WTC11 (cell line): ENCODE data around the gene EMP1.

ENCODE experiments used
- CREB1 ChIP-seq: sonication (generic); formaldehyde crosslinking; IDR thresholded peaks from 2 replicates; pipeline ENCODE4 v1.8.0; 2023; ENCODE audit warnings: mild to moderate bottlenecking, missing genetic modification reagents
- CREM ChIP-seq: sonication (generic); formaldehyde crosslinking; IDR thresholded peaks from 2 replicates; pipeline ENCODE4 v1.8.1; 2022; ENCODE audit warnings: mild to moderate bottlenecking, missing genetic modification reagents, moderate library complexity
- ESRRA ChIP-seq: sonication (generic); formaldehyde crosslinking; IDR thresholded peaks from 2 replicates; pipeline ENCODE4 v1.8.1; 2022; ENCODE audit warnings: mild to moderate bottlenecking, missing genetic modification reagents, borderline replicate concordance
- RELA ChIP-seq: sonication (generic); formaldehyde crosslinking; IDR thresholded peaks from 2 replicates; pipeline ENCODE4 v1.8.1; 2022; ENCODE audit warnings: missing genetic modification reagents, mild to moderate bottlenecking, borderline replicate concordance
- SP1 ChIP-seq: sonication (generic); formaldehyde crosslinking; conservative IDR thresholded peaks from 2 replicates; pipeline ENCODE4 v1.8.1; 2022; ENCODE audit warnings: missing genetic modification reagents
- ZNF396 ChIP-seq: fragments of 250-450 bp; sonication (Bioruptor Pico); IDR thresholded peaks from 2 replicates; pipeline ENCODE4 v1.8.0; 2021; ENCODE audit warnings: mild to moderate bottlenecking, moderate library complexity, borderline replicate concordance
- TF ChIP-seq, protein P1 (sequence below): sonication (generic); formaldehyde crosslinking; IDR thresholded peaks from 2 replicates; pipeline ENCODE4 v1.8.1; 2023; ENCODE audit warnings: mild to moderate bottlenecking, missing genetic modification reagents, moderate library complexity
- TF ChIP-seq, protein P2 (sequence below): fragments of 200-600 bp; IDR thresholded peaks from 2 replicates; pipeline ENCODE4 v1.8.0; 2022; ENCODE audit warnings: antibody characterized with exemption
- TF ChIP-seq, protein P3 (sequence below): sonication (generic); formaldehyde crosslinking; IDR thresholded peaks from 2 replicates; pipeline ENCODE4 v1.8.0; 2022; ENCODE audit warnings: mild to moderate bottlenecking, missing genetic modification reagents
- TF ChIP-seq, protein P4 (sequence below): sonication (generic); formaldehyde crosslinking; IDR thresholded peaks from 2 replicates; pipeline ENCODE4 v1.8.0; 2022; ENCODE audit warnings: mild to moderate bottlenecking, missing genetic modification reagents
- TF ChIP-seq, protein P5 (sequence below): sonication (generic); formaldehyde crosslinking; IDR thresholded peaks from 2 replicates; pipeline ENCODE4 v1.8.0; 2022; ENCODE audit warnings: mild to moderate bottlenecking, missing genetic modification reagents

DNA sequence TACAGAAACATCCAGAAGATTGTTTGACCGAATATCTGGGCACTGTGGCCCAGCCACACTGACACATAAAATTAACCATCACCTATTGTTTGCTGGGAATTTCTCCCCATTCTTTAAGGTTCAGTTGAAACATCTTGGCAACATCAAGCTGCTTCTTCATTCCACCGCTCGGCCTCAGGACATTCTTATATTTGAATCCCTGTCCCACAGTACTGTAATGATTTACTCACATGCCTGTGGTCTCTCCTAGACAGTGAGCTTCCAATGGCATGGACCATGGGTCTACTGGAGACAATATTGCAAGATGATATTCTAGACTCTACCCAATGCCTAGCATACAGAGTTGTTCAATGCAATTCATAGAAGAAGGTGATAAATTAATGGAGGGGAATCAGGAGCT, 56.1 kb downstream of the EMP1 start:
- TF ChIP-seq, protein P1, sequence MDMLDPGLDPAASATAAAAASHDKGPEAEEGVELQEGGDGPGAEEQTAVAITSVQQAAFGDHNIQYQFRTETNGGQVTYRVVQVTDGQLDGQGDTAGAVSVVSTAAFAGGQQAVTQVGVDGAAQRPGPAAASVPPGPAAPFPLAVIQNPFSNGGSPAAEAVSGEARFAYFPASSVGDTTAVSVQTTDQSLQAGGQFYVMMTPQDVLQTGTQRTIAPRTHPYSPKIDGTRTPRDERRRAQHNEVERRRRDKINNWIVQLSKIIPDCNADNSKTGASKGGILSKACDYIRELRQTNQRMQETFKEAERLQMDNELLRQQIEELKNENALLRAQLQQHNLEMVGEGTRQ = no peak
- TF ChIP-seq, protein P2, sequence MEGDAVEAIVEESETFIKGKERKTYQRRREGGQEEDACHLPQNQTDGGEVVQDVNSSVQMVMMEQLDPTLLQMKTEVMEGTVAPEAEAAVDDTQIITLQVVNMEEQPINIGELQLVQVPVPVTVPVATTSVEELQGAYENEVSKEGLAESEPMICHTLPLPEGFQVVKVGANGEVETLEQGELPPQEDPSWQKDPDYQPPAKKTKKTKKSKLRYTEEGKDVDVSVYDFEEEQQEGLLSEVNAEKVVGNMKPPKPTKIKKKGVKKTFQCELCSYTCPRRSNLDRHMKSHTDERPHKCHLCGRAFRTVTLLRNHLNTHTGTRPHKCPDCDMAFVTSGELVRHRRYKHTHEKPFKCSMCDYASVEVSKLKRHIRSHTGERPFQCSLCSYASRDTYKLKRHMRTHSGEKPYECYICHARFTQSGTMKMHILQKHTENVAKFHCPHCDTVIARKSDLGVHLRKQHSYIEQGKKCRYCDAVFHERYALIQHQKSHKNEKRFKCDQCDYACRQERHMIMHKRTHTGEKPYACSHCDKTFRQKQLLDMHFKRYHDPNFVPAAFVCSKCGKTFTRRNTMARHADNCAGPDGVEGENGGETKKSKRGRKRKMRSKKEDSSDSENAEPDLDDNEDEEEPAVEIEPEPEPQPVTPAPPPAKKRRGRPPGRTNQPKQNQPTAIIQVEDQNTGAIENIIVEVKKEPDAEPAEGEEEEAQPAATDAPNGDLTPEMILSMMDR = no peak
- TF ChIP-seq CREB1 (CRISPR knock-in tag) = no peak
- no peak for TF ChIP-seq ZNF396 (CRISPR knock-in tag)
- TF ChIP-seq, protein P3, sequence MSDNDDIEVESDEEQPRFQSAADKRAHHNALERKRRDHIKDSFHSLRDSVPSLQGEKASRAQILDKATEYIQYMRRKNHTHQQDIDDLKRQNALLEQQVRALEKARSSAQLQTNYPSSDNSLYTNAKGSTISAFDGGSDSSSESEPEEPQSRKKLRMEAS (CRISPR knock-in tag) = no peak
- TF ChIP-seq RELA (CRISPR knock-in tag) = no peak
- TF ChIP-seq ESRRA = no peak
- TF ChIP-seq, protein P4, sequence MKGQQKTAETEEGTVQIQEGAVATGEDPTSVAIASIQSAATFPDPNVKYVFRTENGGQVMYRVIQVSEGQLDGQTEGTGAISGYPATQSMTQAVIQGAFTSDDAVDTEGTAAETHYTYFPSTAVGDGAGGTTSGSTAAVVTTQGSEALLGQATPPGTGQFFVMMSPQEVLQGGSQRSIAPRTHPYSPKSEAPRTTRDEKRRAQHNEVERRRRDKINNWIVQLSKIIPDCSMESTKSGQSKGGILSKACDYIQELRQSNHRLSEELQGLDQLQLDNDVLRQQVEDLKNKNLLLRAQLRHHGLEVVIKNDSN (CRISPR knock-in tag) = no peak
- TF ChIP-seq, protein P5, sequence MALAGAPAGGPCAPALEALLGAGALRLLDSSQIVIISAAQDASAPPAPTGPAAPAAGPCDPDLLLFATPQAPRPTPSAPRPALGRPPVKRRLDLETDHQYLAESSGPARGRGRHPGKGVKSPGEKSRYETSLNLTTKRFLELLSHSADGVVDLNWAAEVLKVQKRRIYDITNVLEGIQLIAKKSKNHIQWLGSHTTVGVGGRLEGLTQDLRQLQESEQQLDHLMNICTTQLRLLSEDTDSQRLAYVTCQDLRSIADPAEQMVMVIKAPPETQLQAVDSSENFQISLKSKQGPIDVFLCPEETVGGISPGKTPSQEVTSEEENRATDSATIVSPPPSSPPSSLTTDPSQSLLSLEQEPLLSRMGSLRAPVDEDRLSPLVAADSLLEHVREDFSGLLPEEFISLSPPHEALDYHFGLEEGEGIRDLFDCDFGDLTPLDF (CRISPR knock-in tag) = no peak
- TF ChIP-seq CREM (CRISPR knock-in tag) = no peak
- no peak for TF ChIP-seq SP1 (CRISPR knock-in tag)
